Measurements from ENCODE around the gene NGB.
"Not testable (repeated sequence)": the region's sequence is repeated elsewhere in the genome, so short reads cannot be mapped to it uniquely, and the experiment has no call there.

Gene NGB

GRCh38 chr14:77280921-77281320 lies 9.9 kb upstream of the NGB start:
- H3K4me3 Mint-ChIP-seq; H3K27me3 Mint-ChIP-seq; H3K27ac Mint-ChIP-seq; DNase-seq (ENCODE audit: low spot score in 2 of 2); H3K4me1 Mint-ChIP-seq; H3K9me3 Mint-ChIP-seq; ATAC-seq (ENCODE audit: low read depth): not testable (repeated sequence)
- H3K36me3 Mint-ChIP-seq = peaks cover 31% of the 10 kb centered on the region

- Mint-ChIP-seq H3K27ac (no peak overlapping the region), H3K36me3 (peaks cover 21% of the 10 kb centered on the region), H3K4me3 (no peak overlapping the region), H3K4me1 (no peaks in the 10 kb centered on the region), H3K27me3 (no peaks in the 10 kb centered on the region), H3K9me3 (no peaks in the 10 kb centered on the region)
- ATAC-seq (ENCODE audit: low read depth) (no peak), DNase-seq (ENCODE audit: low spot score in 2 of 2) (no peak)
These were observed 8.7 kb upstream of the NGB start for GRCh38 chr14:77279719-77280118.

GRCh38 chr14:77278461-77279230 lies 7.6 kb upstream of the NGB start:
- H3K27me3 Mint-ChIP-seq = no peaks in the 10 kb centered on the region
- no peak overlapping the region for H3K27ac Mint-ChIP-seq
- no peaks in the 10 kb centered on the region for H3K9me3 Mint-ChIP-seq
- ATAC-seq (ENCODE audit: low read depth) = no peak
- H3K4me3 Mint-ChIP-seq = no peak overlapping the region
- peaks cover 15% of the 10 kb centered on the region for H3K36me3 Mint-ChIP-seq
- no peak for DNase-seq (ENCODE audit: low spot score in 2 of 2)
- no peaks in the 10 kb centered on the region for H3K4me1 Mint-ChIP-seq

GRCh38 chr14:77276959-77277358 lies 6.0 kb upstream of the NGB start:
- no peak for DNase-seq (ENCODE audit: low spot score in 2 of 2)
- no peaks in the 10 kb centered on the region for H3K4me1 Mint-ChIP-seq
- H3K27ac Mint-ChIP-seq = no peak overlapping the region
- no peak overlapping the region for H3K4me3 Mint-ChIP-seq
- no peaks in the 10 kb centered on the region for H3K9me3 Mint-ChIP-seq
- ATAC-seq (ENCODE audit: low read depth) = no peak
- peaks cover 8% of the 10 kb centered on the region for H3K36me3 Mint-ChIP-seq
- H3K27me3 Mint-ChIP-seq = peaks cover 10% of the 10 kb centered on the region

- Mint-ChIP-seq H3K4me3 (no peak overlapping the region), H3K27ac (no peak overlapping the region), H3K9me3 (no peaks in the 10 kb centered on the region), H3K36me3 (peaks cover 8% of the 10 kb centered on the region), H3K4me1 (no peaks in the 10 kb centered on the region), H3K27me3 (peaks cover 10% of the 10 kb centered on the region)
- no peak for DNase-seq (ENCODE audit: low spot score in 2 of 2)
- ATAC-seq (ENCODE audit: low read depth) = no peak
These were observed 5.4 kb upstream of the NGB start for GRCh38 chr14:77276295-77276935.

- H3K27ac Mint-ChIP-seq = no peak overlapping the region
- DNase-seq (ENCODE audit: low spot score in 2 of 2) = no peak
- H3K4me1 Mint-ChIP-seq = no peaks in the 10 kb centered on the region
- peaks cover 8% of the 10 kb centered on the region for H3K36me3 Mint-ChIP-seq
- peaks cover 10% of the 10 kb centered on the region for H3K27me3 Mint-ChIP-seq
- H3K4me3 Mint-ChIP-seq = no peak overlapping the region
- no peak for ATAC-seq (ENCODE audit: low read depth)
- no peaks in the 10 kb centered on the region for H3K9me3 Mint-ChIP-seq
These were observed 4.6 kb upstream of the NGB start for GRCh38 chr14:77275601-77276017.

GRCh38 chr14:77275041-77275580 lies 4.1 kb upstream of the NGB start:
- Mint-ChIP-seq H3K4me3 (no peak overlapping the region), H3K4me1 (no peaks in the 10 kb centered on the region), H3K27ac (no peak overlapping the region), H3K9me3 (no peaks in the 10 kb centered on the region), H3K27me3 (peaks cover 10% of the 10 kb centered on the region), H3K36me3 (peaks cover 6% of the 10 kb centered on the region)
- ATAC-seq (ENCODE audit: low read depth) = no peak
- DNase-seq (ENCODE audit: low spot score in 2 of 2) = no peak

GRCh38 chr14:77273796-77274195 lies 2.8 kb upstream of the NGB start:
- no peaks in the 10 kb centered on the region for H3K9me3 Mint-ChIP-seq
- H3K4me3 Mint-ChIP-seq = no peak overlapping the region
- peaks cover 4% of the 10 kb centered on the region for H3K36me3 Mint-ChIP-seq
- peaks cover 13% of the 10 kb centered on the region for H3K27me3 Mint-ChIP-seq
- no peak overlapping the region for H3K27ac Mint-ChIP-seq
- H3K4me1 Mint-ChIP-seq = peaks cover 3% of the 10 kb centered on the region
- ATAC-seq (ENCODE audit: low read depth) = no peak
- no peak for DNase-seq (ENCODE audit: low spot score in 2 of 2)

GRCh38 chr14:77272261-77272660 lies 1.3 kb upstream of the NGB start:
- H3K27me3 Mint-ChIP-seq = peaks cover 20% of the 10 kb centered on the region
- peaks cover 3% of the 10 kb centered on the region for H3K9me3 Mint-ChIP-seq
- no peak overlapping the region for H3K4me3 Mint-ChIP-seq
- peaks cover 2% of the 10 kb centered on the region for H3K36me3 Mint-ChIP-seq
- ATAC-seq (ENCODE audit: low read depth) (no peak), DNase-seq (ENCODE audit: low spot score in 2 of 2) (no peak)
- peaks cover 3% of the 10 kb centered on the region for H3K4me1 Mint-ChIP-seq
- H3K27ac Mint-ChIP-seq = no peak overlapping the region

- H3K27ac Mint-ChIP-seq = no peak overlapping the region
- H3K36me3 Mint-ChIP-seq = peaks cover 2% of the 10 kb centered on the region
- H3K27me3 Mint-ChIP-seq = peaks cover 20% of the 10 kb centered on the region
- no peak overlapping the region for H3K4me3 Mint-ChIP-seq
- H3K9me3 Mint-ChIP-seq = peaks cover 3% of the 10 kb centered on the region
- H3K4me1 Mint-ChIP-seq = peaks cover 3% of the 10 kb centered on the region
- no peak for DNase-seq (ENCODE audit: low spot score in 2 of 2)
- ATAC-seq (ENCODE audit: low read depth) = no peak
These were observed 469 bp downstream of the NGB start for GRCh38 chr14:77270361-77271112.

- DNase-seq (ENCODE audit: low spot score in 2 of 2) (no peak), ATAC-seq (ENCODE audit: low read depth) (no peak)
- H3K9me3 Mint-ChIP-seq = peaks cover 3% of the 10 kb centered on the region
- H3K27ac Mint-ChIP-seq = no peak overlapping the region
- no peak overlapping the region for H3K4me3 Mint-ChIP-seq
- H3K4me1 Mint-ChIP-seq = peaks cover 9% of the 10 kb centered on the region
- peaks cover 2% of the 10 kb centered on the region for H3K36me3 Mint-ChIP-seq
- H3K27me3 Mint-ChIP-seq = peaks cover 20% of the 10 kb centered on the region
These were observed 1.9 kb downstream of the NGB start for GRCh38 chr14:77268989-77269600.

- Mint-ChIP-seq H3K27ac (no peak overlapping the region), H3K4me3 (no peak overlapping the region), H3K27me3 (peaks cover 20% of the 10 kb centered on the region), H3K9me3 (peaks cover 3% of the 10 kb centered on the region), H3K36me3 (peaks cover 2% of the 10 kb centered on the region), H3K4me1 (peaks cover 9% of the 10 kb centered on the region)
- ATAC-seq (ENCODE audit: low read depth) (no peak), DNase-seq (ENCODE audit: low spot score in 2 of 2) (no peak)
These were observed 2.9 kb downstream of the NGB start for GRCh38 chr14:77267937-77268699.

GRCh38 chr14:77266336-77266735 lies 4.7 kb downstream of the NGB start:
- no peak overlapping the region for H3K27ac Mint-ChIP-seq
- H3K36me3 Mint-ChIP-seq = peaks cover 2% of the 10 kb centered on the region
- no peak overlapping the region for H3K4me3 Mint-ChIP-seq
- H3K4me1 Mint-ChIP-seq = peaks cover 9% of the 10 kb centered on the region
- no peak for ATAC-seq (ENCODE audit: low read depth)
- H3K27me3 Mint-ChIP-seq = peaks cover 11% of the 10 kb centered on the region
- peaks cover 3% of the 10 kb centered on the region for H3K9me3 Mint-ChIP-seq
- no peak for DNase-seq (ENCODE audit: low spot score in 2 of 2)
